HG02938 (cell line): ENCODE measurements around the gene MAN2B2.
"Not testable (repeated sequence)": the region's sequence is repeated elsewhere in the genome, so short reads cannot be mapped to it uniquely, and the experiment has no call there.

ENCODE experiments used
- ATAC-seq: cut with Tn5 transposase; IDR thresholded peaks from one replicate; pipeline ENCODE4 v1.9.1; 2021; ENCODE audit warnings: mild to moderate bottlenecking, moderate library complexity; ENCODE audit not compliant: unreplicated experiment

MAN2B2 gene

GRCh38 chr4:6613676-6614651, 39.0 kb downstream of the MAN2B2 start:
- no peak for ATAC-seq

- no peak for ATAC-seq
Measured at GRCh38 chr4:6614701-6615230, 39.8 kb downstream of the MAN2B2 start.

GRCh38 chr4:6616087-6616995, 41.4 kb downstream of the MAN2B2 start:
- ATAC-seq = no peak

GRCh38 chr4:6617246-6617645, 42.3 kb downstream of the MAN2B2 start:
- no peak for ATAC-seq

GRCh38 chr4:6618386-6619115, 43.6 kb downstream of the MAN2B2 start:
- ATAC-seq = no peak

GRCh38 chr4:6619116-6619465, 44.1 kb downstream of the MAN2B2 start:
- ATAC-seq = no peak

- ATAC-seq = no peak
Measured at GRCh38 chr4:6619466-6620255, 44.7 kb downstream of the MAN2B2 start.

GRCh38 chr4:6620296-6620695, 45.3 kb downstream of the MAN2B2 start:
- ATAC-seq = no peak

GRCh38 chr4:6620891-6621555, 46.0 kb downstream of the MAN2B2 start:
- ATAC-seq = no peak

- no peak for ATAC-seq
Measured at GRCh38 chr4:6621556-6621927, 46.6 kb downstream of the MAN2B2 start.

- no peak for ATAC-seq
Measured at GRCh38 chr4:6622744-6623143, 47.8 kb downstream of the MAN2B2 start.

- ATAC-seq = no peak
Measured at GRCh38 chr4:6625256-6625655, 50.3 kb downstream of the MAN2B2 start.

- no peak for ATAC-seq
Measured at GRCh38 chr4:6626066-6626465, 51.1 kb downstream of the MAN2B2 start.

GRCh38 chr4:6627832-6628231, 52.8 kb downstream of the MAN2B2 start:
- no peak for ATAC-seq

GRCh38 chr4:6628484-6628883, 53.5 kb downstream of the MAN2B2 start:
- not testable (repeated sequence) for ATAC-seq

GRCh38 chr4:6632125-6632524, 57.1 kb downstream of the MAN2B2 start:
- ATAC-seq = no peak

- ATAC-seq = no peak
Measured at GRCh38 chr4:6633091-6633906, 58.3 kb downstream of the MAN2B2 start.

GRCh38 chr4:6634746-6635145, 59.8 kb downstream of the MAN2B2 start:
- no peak for ATAC-seq
